Adrenal gland (tissue), 12 donors: ENCODE results near the gene CCDC142. TPM values are rescaled to one million over a fixed set of nuclear protein-coding genes. Genes with fewer than 3 reads are reported as not detected.

ENCODE experiments used
- DNase-seq, 7 donors: peaks; one replicate each; pipeline ENCODE4 v3.0.0-alpha.2; 2019 to 2020
- H3K27ac ChIP-seq, 5 donors: fragments of 200-600 bp; sonication (generic) in 4 of 5; 1 replicate in 3 of 5; 2 replicates in 2 of 5; pipeline versions ENCODE4 v1.5.1 to v1.8.0; 2016 to 2020; ENCODE audit warnings: mild to moderate bottlenecking in 1 of 5
- H3K27me3 ChIP-seq: fragments of 200-600 bp; 2 replicates; pipeline ENCODE4 v1.8.0; 2021
- H3K36me3 ChIP-seq, 2 donors: fragments of 200-600 bp; replicated peaks in 1 of 2; 1 replicate in 1 of 2; 2 replicates in 1 of 2; pipeline versions ENCODE4 v1.5.1 to v1.8.0; 2018 to 2022
- H3K4me1 ChIP-seq, 2 donors: fragments of 200-600 bp; replicated peaks in 1 of 2; 1 replicate in 1 of 2; 2 replicates in 1 of 2; pipeline versions ENCODE4 v1.5.1 to v1.8.0; 2018 to 2021
- H3K4me3 ChIP-seq, 4 donors: fragments of 200-600 bp; sonication (generic) in 3 of 4; one replicate each; pipeline ENCODE4 v1.5.1; 2016 to 2018
- H3K9me3 ChIP-seq, 3 donors: fragments of 200-600 bp; sonication (generic) in 1 of 3; replicated peaks in 1 of 3; 1 replicate in 2 of 3; 2 replicates in 1 of 3; pipeline versions ENCODE4 v1.5.1 to v1.8.0; 2016 to 2021
- CTCF ChIP-seq, 6 experiments: fragments of 450-650 bp in 4 of 6; fragments of 200-600 bp in 2 of 6; sonication (generic) in 1 of 6; IDR thresholded peaks; 1 replicate in 5 of 6; 2 replicates in 1 of 6; pipeline versions ENCODE4 v1.5.1 to v1.8.0; 2016 to 2021; ENCODE audit warnings: antibody characterized with exemption in 6 of 6, mild to moderate bottlenecking in 2 of 6, moderate library complexity in 1 of 6
- POLR2A ChIP-seq, 2 donors: fragments of 450-650 bp; IDR thresholded peaks; one replicate each; pipeline ENCODE4 v1.6.1; 2017; ENCODE audit warnings: antibody characterized with exemption in 2 of 2, mild to moderate bottlenecking in 2 of 2, moderate library complexity in 1 of 2
- WGBS, 4 donors: extraction: QIAGEN DNeasy Blood & Tissue Kit in 2 of 4; methylation state at CpG; one replicate each; pipeline versions ENCODE4 v1.1.5 to v1.1.7; 2013 to 2017; 5-methylcytosine and 5-hydroxymethylcytosine counted together
- intact Hi-C, 2 donors: fragments of 100-400 bp; cut with DNase I; formaldehyde crosslinking; loops; one replicate each; pipeline versions ENCODE4 v1.14.1 to v1.15.0; 2022 to 2023
- polyA plus RNA-seq, 3 donors: library from polyadenylated mRNA; stranded (reverse); fragments of 200-250 nt in 2 of 3; fragments of 350-450 nt in 1 of 3; fragmentation: Illumina TruSeq in 1 of 3; extraction: RNeasy Lipid Tissue Mini Kit (QIAGEN cat#74804) in 1 of 3; gene quantifications; one replicate each; pipeline ENCODE4 v1.2.3, GENCODE V29; 2013 to 2014
- total RNA-seq, 9 donors: library from RNA; depleted of rRNA in 4 of 9; stranded (reverse); fragments of >200 nt in 4 of 9; fragments of 120-200 nt in 1 of 9; fragmentation: NEBNext Ultra II Directional in 1 of 9; extraction: Animal tissue kit (Norgen Biotek cat#: 25700) in 1 of 9; gene quantifications; one replicate each; pipeline versions ENCODE4 v1.1.0 to v1.2.4, GENCODE V29; 2013 to 2023
- donor health status: healthy with polysubstance abuse.
- donor health status: Bipolar disorder and iron deficiency.
- donor health status: DM: yes; HTN: yes; CAD: no.
- donor health status: DM: no; HTN: no; CAD: no.
- donor health status: DM: no; HTN: no; CAD: no.
- donor health status: DM: yes; HTN: yes; CAD: no.

Gene CCDC142
- total and polyA plus RNA-seq, 12 donors = 3.2 to 46.0 (median 12.3) TPM

- no peaks in the 10 kb centered on the region for H3K9me3 ChIP-seq
- peak; percentile 52 to 88 (median 60) for DNase-seq
- H3K36me3 ChIP-seq = no peaks in the 10 kb centered on the region
- H3K4me1 ChIP-seq = peaks cover 0 to 18% of the 10 kb centered on the region in 2 donors
- H3K4me3 ChIP-seq = peak overlapping the region in 1 of 4 donors; percentile 39
- TF ChIP-seq CTCF (IDR thresholded peaks at IDR 0.05) (peak in 1 of 6 experiments; percentile 1), POLR2A (IDR thresholded peaks at IDR 0.05) (no peak)
- 1 to 7% (median 4%) methylated on average over 22 to 72 of the region's 72 CpGs for WGBS, 4 donors
- intact Hi-C loops = no loop called here
- H3K27me3 ChIP-seq = peaks cover 92% of the 10 kb centered on the region
- H3K27ac ChIP-seq = no peak overlapping the region
Observed at GRCh38 chr2:74515981-74516633, 33.3 kb upstream of the CCDC142 start.

GRCh38 chr2:74515271-74515980 lies 32.6 kb upstream of the CCDC142 start:
- intact Hi-C loops = no loop called here
- no peaks in the 10 kb centered on the region for H3K9me3 ChIP-seq
- H3K27ac ChIP-seq = peak overlapping the region in 1 of 5 donors; percentile 52
- TF ChIP-seq POLR2A (IDR thresholded peaks at IDR 0.05) (no peak), CTCF (IDR thresholded peaks at IDR 0.05) (no peak)
- H3K4me1 ChIP-seq = peaks cover 0 to 18% of the 10 kb centered on the region in 2 donors
- H3K36me3 ChIP-seq = no peaks in the 10 kb centered on the region
- no peak for DNase-seq
- peak overlapping the region in 1 of 4 donors; percentile 39 for H3K4me3 ChIP-seq
- peaks cover 96% of the 10 kb centered on the region for H3K27me3 ChIP-seq
- 10 to 18% (median 11%) methylated on average over 9 to 60 of the region's 60 CpGs for WGBS, 4 donors

- peak within 1 kb of the TSS in 1 of 5 donors; percentile 52 for H3K27ac ChIP-seq
- WGBS, 4 donors = 4 to 8% (median 5%) methylated on average over 13 to 82 of the region's 82 CpGs
- no peaks in the 10 kb centered on the region for H3K36me3 ChIP-seq
- DNase-seq = peak in 1 of 7 donors; percentile 67
- peaks cover 0 to 18% of the 10 kb centered on the region in 2 donors for H3K4me1 ChIP-seq
- H3K27me3 ChIP-seq = peaks cover 88% of the 10 kb centered on the region
- intact Hi-C loops = no loop called here
- no peaks in the 10 kb centered on the region for H3K9me3 ChIP-seq
- TF ChIP-seq POLR2A (IDR thresholded peaks at IDR 0.05) = no peak
- no peak for TF ChIP-seq CTCF (IDR thresholded peaks at IDR 0.05)
- peak within 1 kb of the TSS in 1 of 4 donors; percentile 12 for H3K4me3 ChIP-seq
Observed at GRCh38 chr2:74514368-74515270, 31.8 kb upstream of the CCDC142 start, which contains the start of gene TLX2. TSS of gene TLX2 (plus strand) at chr2:74514450. CDS start at chr2:74514807, 357 bp downstream.
